Retinal pigment epithelial cell (primary cell): ENCODE results near the gene CIAO3.

Experiments used
- DNase-seq: peaks from one replicate; pipeline ENCODE4 v3.0.0-alpha.2; 2010; ENCODE audit warnings: low read depth
- H3K4me3 ChIP-seq: 2 replicates; pipeline ENCODE4 v1.5.1; 2011; ENCODE audit warnings: mild to moderate bottlenecking, low read length, control low read depth, moderate library complexity
- TF ChIP-seq, protein P1 (sequence below): conservative IDR thresholded peaks from 2 replicates; pipeline ENCODE4 v1.5.1; 2011; ENCODE audit warnings: low read depth, low read length, control low read depth, inconsistent platforms

CIAO3 gene

DNA sequence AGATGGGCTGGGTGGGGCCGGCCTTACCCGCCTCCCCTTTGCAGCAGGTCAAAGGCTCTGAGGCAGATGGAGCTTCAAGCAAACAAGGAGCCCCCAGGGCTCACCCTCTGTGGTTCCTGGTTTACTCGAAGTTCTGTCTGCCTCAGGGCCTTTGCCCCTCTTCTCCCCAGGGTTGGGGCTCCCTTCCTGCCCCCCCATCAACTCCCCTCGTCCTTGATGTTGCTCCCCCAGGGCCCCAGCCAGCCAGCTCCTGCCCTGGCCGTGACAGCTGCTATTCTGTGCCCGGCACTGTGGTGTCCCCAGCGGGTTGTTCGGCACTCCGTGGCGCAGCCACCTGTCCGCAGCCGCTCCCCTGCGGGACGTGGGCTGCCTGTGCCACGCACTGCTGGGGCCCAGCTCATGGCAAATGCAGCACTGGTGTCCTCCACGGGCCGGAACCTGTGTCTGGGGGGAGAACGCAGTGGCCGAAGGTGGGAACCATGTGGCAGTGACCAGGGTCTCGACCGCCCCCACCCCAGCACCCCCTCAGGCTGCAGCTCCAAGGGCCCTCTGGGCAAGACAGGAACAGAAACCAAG, 30.2 kb downstream of the CIAO3 start:
- TF ChIP-seq, protein P1, sequence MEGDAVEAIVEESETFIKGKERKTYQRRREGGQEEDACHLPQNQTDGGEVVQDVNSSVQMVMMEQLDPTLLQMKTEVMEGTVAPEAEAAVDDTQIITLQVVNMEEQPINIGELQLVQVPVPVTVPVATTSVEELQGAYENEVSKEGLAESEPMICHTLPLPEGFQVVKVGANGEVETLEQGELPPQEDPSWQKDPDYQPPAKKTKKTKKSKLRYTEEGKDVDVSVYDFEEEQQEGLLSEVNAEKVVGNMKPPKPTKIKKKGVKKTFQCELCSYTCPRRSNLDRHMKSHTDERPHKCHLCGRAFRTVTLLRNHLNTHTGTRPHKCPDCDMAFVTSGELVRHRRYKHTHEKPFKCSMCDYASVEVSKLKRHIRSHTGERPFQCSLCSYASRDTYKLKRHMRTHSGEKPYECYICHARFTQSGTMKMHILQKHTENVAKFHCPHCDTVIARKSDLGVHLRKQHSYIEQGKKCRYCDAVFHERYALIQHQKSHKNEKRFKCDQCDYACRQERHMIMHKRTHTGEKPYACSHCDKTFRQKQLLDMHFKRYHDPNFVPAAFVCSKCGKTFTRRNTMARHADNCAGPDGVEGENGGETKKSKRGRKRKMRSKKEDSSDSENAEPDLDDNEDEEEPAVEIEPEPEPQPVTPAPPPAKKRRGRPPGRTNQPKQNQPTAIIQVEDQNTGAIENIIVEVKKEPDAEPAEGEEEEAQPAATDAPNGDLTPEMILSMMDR: no peak
- no peak for DNase-seq
- H3K4me3 ChIP-seq: no peak overlapping the region

DNA sequence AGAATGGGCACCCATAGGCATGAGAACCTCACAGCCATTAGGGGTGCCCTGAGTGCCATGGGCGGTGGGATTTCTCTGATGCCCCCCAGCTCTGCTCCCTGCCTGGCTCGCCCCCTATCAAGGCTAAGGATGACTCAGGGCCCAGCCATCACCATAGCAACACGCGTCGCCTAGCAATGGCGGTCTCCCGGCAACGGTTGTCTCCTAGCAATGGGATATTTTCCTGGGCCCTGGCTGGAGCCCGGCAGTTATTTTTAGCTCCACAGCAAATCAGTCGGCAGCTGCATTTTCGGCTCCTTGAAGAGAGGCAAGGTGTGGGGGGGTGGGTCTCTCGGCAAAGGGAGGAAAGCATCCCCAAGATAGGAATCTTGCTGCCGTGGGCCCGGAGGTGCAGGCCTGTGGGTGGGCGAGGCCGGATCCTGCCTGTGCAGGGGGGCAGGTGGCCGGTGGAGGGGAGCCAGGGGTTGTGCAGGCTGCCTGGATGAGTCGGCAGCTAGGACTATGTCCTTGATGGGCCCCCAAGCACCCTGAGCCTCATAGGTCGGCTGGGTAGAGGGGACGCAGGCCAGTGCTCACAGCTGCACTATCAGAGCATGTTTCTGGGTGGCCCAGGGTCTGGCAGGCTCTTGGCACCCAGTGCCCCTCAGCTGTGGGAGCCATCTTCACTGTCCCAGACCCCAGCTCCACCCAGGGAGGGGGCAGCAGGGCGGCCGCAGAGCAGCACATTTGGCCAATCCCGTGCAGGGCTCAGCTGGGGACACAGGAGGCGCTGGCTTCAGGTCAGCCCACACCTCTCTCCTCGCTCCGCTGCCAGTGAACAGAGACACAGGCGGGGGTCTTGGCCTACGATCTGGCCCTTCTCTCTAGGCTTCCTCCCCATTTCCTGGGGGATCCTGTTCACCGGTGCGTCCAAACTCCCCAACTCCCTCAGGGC, 31.0 kb downstream of the CIAO3 start:
- no peak overlapping the region for H3K4me3 ChIP-seq
- no peak for DNase-seq
- TF ChIP-seq, protein P1: no peak

GRCh38 chr16:708959-709358, 31.8 kb downstream of the CIAO3 start:
- H3K4me3 ChIP-seq: no peak overlapping the region
- TF ChIP-seq, protein P1: no peak

DNA sequence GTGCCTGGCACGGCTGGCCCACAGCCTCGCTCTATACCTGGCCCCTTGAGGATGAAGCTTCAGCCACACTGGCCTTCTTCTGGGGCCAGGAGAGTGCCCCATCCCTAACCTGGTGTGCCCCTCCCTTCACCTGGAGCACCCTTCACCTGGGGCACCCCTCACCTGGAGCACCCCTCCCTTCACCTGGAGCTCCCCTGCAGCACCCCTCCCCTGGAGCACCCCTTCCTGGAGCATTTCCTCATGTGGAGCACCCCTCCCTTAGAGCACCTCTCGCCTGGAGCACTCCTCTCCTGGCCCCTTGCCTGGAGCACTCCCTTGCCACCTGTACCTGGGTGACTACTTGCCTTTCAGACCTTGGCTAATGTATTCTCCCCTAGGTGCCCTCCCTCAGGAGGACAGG, 32.8 kb downstream of the CIAO3 start:
- no peak overlapping the region for H3K4me3 ChIP-seq
- DNase-seq: no peak
- TF ChIP-seq, protein P1: no peak

More at GRCh38 chr16:708959-709358, 31.8 kb downstream of the CIAO3 start:
- DNase-seq: no peak

GRCh38 chr16:707062-707538, 33.7 kb downstream of the CIAO3 start:
- DNase-seq: no peak
- H3K4me3 ChIP-seq: no peak overlapping the region
- TF ChIP-seq, protein P1: no peak

- TF ChIP-seq, protein P1: no peak
- no peak overlapping the region for H3K4me3 ChIP-seq
- no peak for DNase-seq
Measured at GRCh38 chr16:706189-707061, 34.4 kb downstream of the CIAO3 start.
